Measurements from ENCODE around the gene DNMT3L. TPM values are rescaled to one million over a fixed set of nuclear protein-coding genes. Genes with fewer than 3 reads are reported as not detected.
A peak's percentile ranks its signal among the peaks of the same experiment; 100 is the strongest.

The DNMT3L gene
- total RNA-seq, 1 donor, result not detected

DNA sequence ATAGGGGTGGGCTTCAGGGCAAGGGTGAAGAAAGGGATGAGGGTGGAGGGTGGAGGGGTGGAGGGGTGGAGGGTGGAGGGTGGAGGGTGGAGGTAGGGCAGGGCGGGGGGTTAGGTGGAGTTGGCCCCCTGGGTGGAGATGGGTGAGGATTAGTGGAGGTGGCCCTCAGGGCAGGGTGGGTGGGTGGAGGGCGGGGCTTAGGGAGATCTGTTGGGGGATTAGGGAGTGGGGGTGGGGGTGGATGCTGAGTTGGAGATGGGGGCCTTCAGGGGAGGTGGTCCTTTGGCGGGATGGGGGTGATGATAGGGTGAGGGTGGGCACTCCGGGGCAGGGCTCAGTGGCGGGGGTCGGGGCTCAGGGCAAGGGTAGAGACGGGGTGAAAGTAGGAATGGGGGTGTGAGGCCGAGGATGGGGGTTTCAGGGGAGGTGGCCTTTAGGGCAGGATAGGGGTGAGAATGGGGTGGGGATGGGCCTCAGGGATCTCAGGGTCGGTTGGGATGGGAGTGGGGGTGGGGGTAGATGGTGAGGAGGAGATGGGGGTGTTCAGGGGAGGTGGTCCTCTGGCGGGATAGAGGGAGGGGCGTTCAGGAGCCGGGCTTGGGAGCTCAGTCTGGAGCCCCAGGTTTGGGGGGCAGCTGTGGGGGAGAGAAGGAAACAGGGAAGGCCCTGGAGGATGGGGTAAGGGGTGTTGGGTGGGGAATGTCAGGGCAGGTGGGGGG lies 800 bp upstream of the DNMT3L start:
- DNase-seq (ENCODE audit: insufficient read length, low spot score, missing footprints), result peak; percentile 67
- H3K4me1 ChIP-seq (ENCODE audit: insufficient read depth, low read length), result no peaks in the 10 kb centered on the region
- no peak overlapping the region for H3K27ac ChIP-seq (ENCODE audit: low read depth, low read length)
- H4K20me1 ChIP-seq (ENCODE audit: insufficient read depth, low read length), result no peaks in the 10 kb centered on the region
- H2AFZ ChIP-seq (ENCODE audit: low read length), result no peak overlapping the region
- H3K4me2 ChIP-seq (ENCODE audit: insufficient read depth, low read length), result no peak overlapping the region
- TF ChIP-seq, protein P1, sequence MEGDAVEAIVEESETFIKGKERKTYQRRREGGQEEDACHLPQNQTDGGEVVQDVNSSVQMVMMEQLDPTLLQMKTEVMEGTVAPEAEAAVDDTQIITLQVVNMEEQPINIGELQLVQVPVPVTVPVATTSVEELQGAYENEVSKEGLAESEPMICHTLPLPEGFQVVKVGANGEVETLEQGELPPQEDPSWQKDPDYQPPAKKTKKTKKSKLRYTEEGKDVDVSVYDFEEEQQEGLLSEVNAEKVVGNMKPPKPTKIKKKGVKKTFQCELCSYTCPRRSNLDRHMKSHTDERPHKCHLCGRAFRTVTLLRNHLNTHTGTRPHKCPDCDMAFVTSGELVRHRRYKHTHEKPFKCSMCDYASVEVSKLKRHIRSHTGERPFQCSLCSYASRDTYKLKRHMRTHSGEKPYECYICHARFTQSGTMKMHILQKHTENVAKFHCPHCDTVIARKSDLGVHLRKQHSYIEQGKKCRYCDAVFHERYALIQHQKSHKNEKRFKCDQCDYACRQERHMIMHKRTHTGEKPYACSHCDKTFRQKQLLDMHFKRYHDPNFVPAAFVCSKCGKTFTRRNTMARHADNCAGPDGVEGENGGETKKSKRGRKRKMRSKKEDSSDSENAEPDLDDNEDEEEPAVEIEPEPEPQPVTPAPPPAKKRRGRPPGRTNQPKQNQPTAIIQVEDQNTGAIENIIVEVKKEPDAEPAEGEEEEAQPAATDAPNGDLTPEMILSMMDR (IDR thresholded peaks at IDR 0.05; ENCODE audit: extremely low read depth, low read depth, low read length), result no peak
- no peaks in the 10 kb centered on the region for H3K36me3 ChIP-seq (ENCODE audit: insufficient read depth, low read length)
- no peaks in the 10 kb centered on the region for H3K79me2 ChIP-seq (ENCODE audit: insufficient read depth, low read length)
- H3K9me3 ChIP-seq (ENCODE audit: low read depth, low read length), result no peaks in the 10 kb centered on the region
- H3K4me3 ChIP-seq (ENCODE audit: insufficient read depth, low read length), result no peak overlapping the region
- H3K27me3 ChIP-seq (ENCODE audit: insufficient read depth, low read length), result peaks cover 2% of the 10 kb centered on the region

DNA sequence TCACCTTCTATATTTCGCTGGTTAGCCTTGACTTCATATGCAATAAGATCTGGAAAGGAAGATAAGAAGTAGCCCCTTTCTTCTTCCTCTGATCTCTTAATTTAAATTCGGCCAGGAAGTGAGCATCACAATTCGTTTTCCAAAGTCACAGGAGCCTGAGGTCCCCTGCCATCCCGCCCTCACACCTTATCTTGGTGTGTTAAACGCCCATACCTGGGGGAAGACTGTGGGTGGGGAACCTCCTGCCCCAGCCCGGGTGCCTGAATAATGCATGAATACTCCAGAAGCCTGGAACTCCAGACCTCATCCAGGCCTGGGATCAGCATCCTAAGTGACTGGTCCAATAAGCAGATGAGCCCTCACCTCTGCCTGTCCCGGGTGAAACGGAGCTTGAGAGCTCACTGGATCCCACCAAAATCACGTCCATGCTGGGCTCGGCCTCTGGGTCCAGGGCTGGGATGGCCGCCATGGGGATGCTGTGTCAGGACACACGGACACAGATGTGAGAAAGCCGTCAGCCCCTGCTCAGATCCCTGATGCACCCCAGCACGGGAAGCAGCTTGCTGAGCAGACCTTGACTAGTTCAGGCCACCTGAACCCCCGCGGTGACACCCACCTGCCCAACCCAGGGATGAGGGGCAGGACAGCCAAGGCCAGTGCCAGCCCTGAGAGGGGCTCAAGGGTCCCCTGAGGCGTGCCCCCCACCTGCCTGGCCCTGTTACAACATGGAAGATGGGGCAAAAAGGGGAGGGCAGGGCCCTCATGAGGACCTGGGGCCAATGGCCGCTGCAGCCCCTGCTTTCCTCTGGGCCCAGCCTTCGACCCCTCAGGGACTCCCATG lies 686 bp downstream of the DNMT3L start:
- peaks cover 2% of the 10 kb centered on the region for H3K27me3 ChIP-seq (ENCODE audit: insufficient read depth, low read length)
- no peaks in the 10 kb centered on the region for H3K4me1 ChIP-seq (ENCODE audit: insufficient read depth, low read length)
- peak; percentile 64 for DNase-seq (ENCODE audit: insufficient read length, low spot score, missing footprints)
- no peaks in the 10 kb centered on the region for H3K9me3 ChIP-seq (ENCODE audit: low read depth, low read length)
- no peak overlapping the region for H2AFZ ChIP-seq (ENCODE audit: low read length)
- no peak overlapping the region for H3K4me2 ChIP-seq (ENCODE audit: insufficient read depth, low read length)
- no peak overlapping the region for H3K4me3 ChIP-seq (ENCODE audit: insufficient read depth, low read length)
- H3K36me3 ChIP-seq (ENCODE audit: insufficient read depth, low read length), result no peaks in the 10 kb centered on the region
- TF ChIP-seq, protein P1 (IDR thresholded peaks at IDR 0.05; ENCODE audit: extremely low read depth, low read depth, low read length), result no peak
- no peaks in the 10 kb centered on the region for H4K20me1 ChIP-seq (ENCODE audit: insufficient read depth, low read length)
- no peaks in the 10 kb centered on the region for H3K79me2 ChIP-seq (ENCODE audit: insufficient read depth, low read length)
- H3K27ac ChIP-seq (ENCODE audit: low read depth, low read length), result no peak overlapping the region

DNA sequence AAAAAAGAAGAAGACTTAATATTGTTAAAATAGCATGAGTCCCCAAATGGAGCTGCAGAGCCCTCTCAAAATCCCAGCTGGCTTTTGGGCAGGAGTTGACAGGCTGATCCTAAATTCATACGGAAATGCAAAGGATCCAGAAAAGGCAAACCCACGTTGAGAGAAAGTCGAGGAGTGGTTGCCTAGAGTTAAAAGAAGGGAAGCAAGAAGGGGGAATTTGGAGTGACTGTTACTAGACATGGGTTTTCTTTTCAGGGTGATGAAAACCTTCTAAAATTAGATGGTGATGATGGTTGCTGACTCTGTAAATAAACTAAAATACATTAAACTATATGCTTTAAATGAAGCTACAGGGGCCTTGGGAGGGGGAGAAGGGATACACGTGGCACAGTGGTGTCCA lies 1.6 kb downstream of the DNMT3L start:
- Histone ChIP-seq H3K27me3 (ENCODE audit: insufficient read depth, low read length) (peaks cover 2% of the 10 kb centered on the region), H3K4me3 (ENCODE audit: insufficient read depth, low read length) (no peak overlapping the region), H3K36me3 (ENCODE audit: insufficient read depth, low read length) (no peaks in the 10 kb centered on the region), H3K79me2 (ENCODE audit: insufficient read depth, low read length) (no peaks in the 10 kb centered on the region), H4K20me1 (ENCODE audit: insufficient read depth, low read length) (no peaks in the 10 kb centered on the region), H3K27ac (ENCODE audit: low read depth, low read length) (no peak overlapping the region), H3K4me2 (ENCODE audit: insufficient read depth, low read length) (no peak overlapping the region), H3K9me3 (ENCODE audit: low read depth, low read length) (no peaks in the 10 kb centered on the region), H3K4me1 (ENCODE audit: insufficient read depth, low read length) (no peaks in the 10 kb centered on the region), H2AFZ (ENCODE audit: low read length) (no peak overlapping the region)
- TF ChIP-seq, protein P1 (IDR thresholded peaks at IDR 0.05; ENCODE audit: extremely low read depth, low read depth, low read length), result no peak
- peak; percentile 79 for DNase-seq (ENCODE audit: insufficient read length, low spot score, missing footprints)

GRCh38 chr21:44259082-44259705 lies 2.5 kb downstream of the DNMT3L start:
- H3K27ac ChIP-seq (ENCODE audit: low read depth, low read length), result no peak overlapping the region
- no peak overlapping the region for H2AFZ ChIP-seq (ENCODE audit: low read length)
- H3K4me3 ChIP-seq (ENCODE audit: insufficient read depth, low read length), result no peak overlapping the region
- H3K36me3 ChIP-seq (ENCODE audit: insufficient read depth, low read length), result no peaks in the 10 kb centered on the region
- DNase-seq (ENCODE audit: insufficient read length, low spot score, missing footprints), result peak; percentile 50
- no peaks in the 10 kb centered on the region for H3K9me3 ChIP-seq (ENCODE audit: low read depth, low read length)
- TF ChIP-seq, protein P1 (IDR thresholded peaks at IDR 0.05; ENCODE audit: extremely low read depth, low read depth, low read length), result no peak
- no peaks in the 10 kb centered on the region for H4K20me1 ChIP-seq (ENCODE audit: insufficient read depth, low read length)
- H3K4me1 ChIP-seq (ENCODE audit: insufficient read depth, low read length), result no peaks in the 10 kb centered on the region
- H3K27me3 ChIP-seq (ENCODE audit: insufficient read depth, low read length), result peaks cover 2% of the 10 kb centered on the region
- H3K79me2 ChIP-seq (ENCODE audit: insufficient read depth, low read length), result no peaks in the 10 kb centered on the region
- H3K4me2 ChIP-seq (ENCODE audit: insufficient read depth, low read length), result no peak overlapping the region
